H1 (cell line): ENCODE data around the gene ACACB.

Experiments used
- CREB1 ChIP-seq: IDR thresholded peaks from 2 replicates; pipeline ENCODE4 v1.6.1; 2012; ENCODE audit warnings: inconsistent platforms
- POLR2AphosphoS5 ChIP-seq: IDR thresholded peaks from 2 replicates; pipeline ENCODE4 v1.6.1; 2011; ENCODE audit warnings: low read depth, low read length
- SP1 ChIP-seq: IDR thresholded peaks from 2 replicates; pipeline ENCODE4 v1.6.1; 2011; ENCODE audit warnings: low read depth, low read length
- TF ChIP-seq, protein P1 (sequence below), 3 experiments: IDR thresholded peaks; 1 replicate in 2 of 3; 2 replicates in 1 of 3; pipeline versions ENCODE4 v1.5.1 to v1.6.1; 2011; ENCODE audit warnings: low read length in 3 of 3, mild to moderate bottlenecking in 3 of 3, inconsistent platforms in 2 of 3, low read depth in 1 of 3, moderate library complexity in 1 of 3; ENCODE audit not compliant: insufficient read depth in 1 of 3; ENCODE audit errors: control extremely low read depth in 1 of 3

DNA sequence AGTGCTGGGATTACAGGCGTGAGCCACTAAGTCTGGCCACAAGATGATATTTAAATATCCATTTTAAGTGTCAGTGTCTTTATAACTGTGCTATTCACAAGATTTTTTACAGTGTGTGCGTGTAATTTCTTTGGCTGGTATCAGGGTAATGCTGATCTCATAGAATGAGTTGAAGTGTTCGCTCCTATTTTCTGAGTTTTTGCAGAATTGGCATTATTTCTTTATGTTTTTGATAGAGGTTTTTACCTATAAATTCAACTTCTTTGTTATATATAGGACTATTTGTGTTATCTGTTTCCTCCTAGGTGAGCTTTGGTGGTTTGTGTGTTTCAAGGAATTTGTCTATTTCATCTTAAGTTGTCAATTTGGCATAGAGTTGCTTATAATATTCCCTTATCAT is 147.1 kb downstream of the ACACB start:
- TF ChIP-seq CREB1 (no peak), SP1 (no peak), POLR2AphosphoS5 (no peak)
- TF ChIP-seq, protein P1, sequence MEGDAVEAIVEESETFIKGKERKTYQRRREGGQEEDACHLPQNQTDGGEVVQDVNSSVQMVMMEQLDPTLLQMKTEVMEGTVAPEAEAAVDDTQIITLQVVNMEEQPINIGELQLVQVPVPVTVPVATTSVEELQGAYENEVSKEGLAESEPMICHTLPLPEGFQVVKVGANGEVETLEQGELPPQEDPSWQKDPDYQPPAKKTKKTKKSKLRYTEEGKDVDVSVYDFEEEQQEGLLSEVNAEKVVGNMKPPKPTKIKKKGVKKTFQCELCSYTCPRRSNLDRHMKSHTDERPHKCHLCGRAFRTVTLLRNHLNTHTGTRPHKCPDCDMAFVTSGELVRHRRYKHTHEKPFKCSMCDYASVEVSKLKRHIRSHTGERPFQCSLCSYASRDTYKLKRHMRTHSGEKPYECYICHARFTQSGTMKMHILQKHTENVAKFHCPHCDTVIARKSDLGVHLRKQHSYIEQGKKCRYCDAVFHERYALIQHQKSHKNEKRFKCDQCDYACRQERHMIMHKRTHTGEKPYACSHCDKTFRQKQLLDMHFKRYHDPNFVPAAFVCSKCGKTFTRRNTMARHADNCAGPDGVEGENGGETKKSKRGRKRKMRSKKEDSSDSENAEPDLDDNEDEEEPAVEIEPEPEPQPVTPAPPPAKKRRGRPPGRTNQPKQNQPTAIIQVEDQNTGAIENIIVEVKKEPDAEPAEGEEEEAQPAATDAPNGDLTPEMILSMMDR (IDR thresholded peaks at IDR 0.05; ENCODE audit: control extremely low read depth in 1 of 3, insufficient read depth in 1 of 3, low read depth in 1 of 3, low read length in 3 of 3): no peak
